Panc1 (cell line): ENCODE data around the gene SCAF4.

ENCODE experiments used
- CTCF ChIP-seq: fragments of 450-650 bp; IDR thresholded peaks from 2 replicates; pipeline ENCODE4 v1.5.1; 2017; ENCODE audit warnings: mild to moderate bottlenecking
- POLR2AphosphoS5 ChIP-seq: IDR thresholded peaks from 2 replicates; pipeline ENCODE4 v1.6.1; 2012; ENCODE audit warnings: mild to moderate bottlenecking, low read depth, low read length, moderate library complexity
- SIN3A ChIP-seq: IDR thresholded peaks from 2 replicates; pipeline ENCODE4 v1.6.1; 2012; ENCODE audit warnings: low read depth, mild to moderate bottlenecking, low read length, moderate library complexity, borderline replicate concordance; ENCODE audit not compliant: insufficient read depth

- TF ChIP-seq CTCF (no peak), SIN3A (no peak), POLR2AphosphoS5 (no peak)
Observed at GRCh38 chr21:31711326-31711725, 20.6 kb downstream of the SCAF4 start.
